HFF-Myc (cell line): Measurements from ENCODE around the gene SPOCK2.

ENCODE experiments used
- DNase-seq: peaks from one replicate; pipeline ENCODE4 v3.0.0-alpha.2; 2011; ENCODE audit warnings: low read depth; ENCODE audit errors: extremely low read depth
- H3K4me3 ChIP-seq: replicated peaks from 2 replicates; pipeline ENCODE4 v1.5.1; 2011; ENCODE audit warnings: low read depth, mild to moderate bottlenecking, control low read depth, low read length
- TF ChIP-seq, protein P1 (sequence below): IDR thresholded peaks from 2 replicates; pipeline ENCODE4 v1.5.1; 2012; ENCODE audit warnings: mild to moderate bottlenecking, low read depth, low read length, control low read depth; ENCODE audit errors: missing control alignments

Gene SPOCK2

DNA sequence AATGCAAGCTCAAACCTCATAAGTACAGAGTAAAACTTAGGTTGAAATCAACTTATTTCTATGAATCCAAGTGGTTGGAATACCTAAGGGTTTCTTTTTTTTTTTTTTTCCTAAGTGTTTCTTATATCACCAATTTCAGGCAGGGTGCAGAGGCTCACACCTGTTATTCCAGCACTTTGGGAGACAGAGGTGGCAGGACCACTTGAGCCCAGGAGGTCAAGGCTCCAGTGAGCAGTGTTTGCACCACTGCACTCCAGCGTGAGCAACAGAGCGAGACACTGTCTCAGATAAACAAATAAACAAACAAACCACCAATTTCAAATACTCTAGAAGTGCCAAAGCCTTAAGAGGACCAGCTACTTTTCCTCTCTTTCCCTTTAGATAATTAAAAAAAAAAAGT, 39.2 kb upstream of the SPOCK2 start:
- TF ChIP-seq, protein P1, sequence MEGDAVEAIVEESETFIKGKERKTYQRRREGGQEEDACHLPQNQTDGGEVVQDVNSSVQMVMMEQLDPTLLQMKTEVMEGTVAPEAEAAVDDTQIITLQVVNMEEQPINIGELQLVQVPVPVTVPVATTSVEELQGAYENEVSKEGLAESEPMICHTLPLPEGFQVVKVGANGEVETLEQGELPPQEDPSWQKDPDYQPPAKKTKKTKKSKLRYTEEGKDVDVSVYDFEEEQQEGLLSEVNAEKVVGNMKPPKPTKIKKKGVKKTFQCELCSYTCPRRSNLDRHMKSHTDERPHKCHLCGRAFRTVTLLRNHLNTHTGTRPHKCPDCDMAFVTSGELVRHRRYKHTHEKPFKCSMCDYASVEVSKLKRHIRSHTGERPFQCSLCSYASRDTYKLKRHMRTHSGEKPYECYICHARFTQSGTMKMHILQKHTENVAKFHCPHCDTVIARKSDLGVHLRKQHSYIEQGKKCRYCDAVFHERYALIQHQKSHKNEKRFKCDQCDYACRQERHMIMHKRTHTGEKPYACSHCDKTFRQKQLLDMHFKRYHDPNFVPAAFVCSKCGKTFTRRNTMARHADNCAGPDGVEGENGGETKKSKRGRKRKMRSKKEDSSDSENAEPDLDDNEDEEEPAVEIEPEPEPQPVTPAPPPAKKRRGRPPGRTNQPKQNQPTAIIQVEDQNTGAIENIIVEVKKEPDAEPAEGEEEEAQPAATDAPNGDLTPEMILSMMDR = no peak
- DNase-seq = no peak
- H3K4me3 ChIP-seq = no peak overlapping the region

DNA sequence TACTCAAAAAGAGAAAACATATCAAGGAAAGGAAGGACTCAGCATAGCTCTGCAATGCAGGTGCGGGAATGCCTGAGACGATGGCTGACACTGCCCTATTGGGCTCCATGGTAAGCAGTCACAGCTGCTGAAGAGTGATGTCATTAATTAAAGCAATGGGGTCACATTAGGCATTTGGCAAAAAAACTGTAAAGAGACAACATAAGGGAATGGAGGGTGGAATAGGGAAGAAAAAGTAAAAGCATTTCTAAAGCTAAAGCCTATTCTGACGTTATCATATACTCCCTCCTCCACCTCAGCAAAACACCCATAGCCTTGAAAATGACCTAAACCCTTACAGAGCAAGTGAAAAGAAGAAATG, 38.5 kb upstream of the SPOCK2 start:
- no peak overlapping the region for H3K4me3 ChIP-seq
- DNase-seq = no peak
- TF ChIP-seq, protein P1 = no peak

DNA sequence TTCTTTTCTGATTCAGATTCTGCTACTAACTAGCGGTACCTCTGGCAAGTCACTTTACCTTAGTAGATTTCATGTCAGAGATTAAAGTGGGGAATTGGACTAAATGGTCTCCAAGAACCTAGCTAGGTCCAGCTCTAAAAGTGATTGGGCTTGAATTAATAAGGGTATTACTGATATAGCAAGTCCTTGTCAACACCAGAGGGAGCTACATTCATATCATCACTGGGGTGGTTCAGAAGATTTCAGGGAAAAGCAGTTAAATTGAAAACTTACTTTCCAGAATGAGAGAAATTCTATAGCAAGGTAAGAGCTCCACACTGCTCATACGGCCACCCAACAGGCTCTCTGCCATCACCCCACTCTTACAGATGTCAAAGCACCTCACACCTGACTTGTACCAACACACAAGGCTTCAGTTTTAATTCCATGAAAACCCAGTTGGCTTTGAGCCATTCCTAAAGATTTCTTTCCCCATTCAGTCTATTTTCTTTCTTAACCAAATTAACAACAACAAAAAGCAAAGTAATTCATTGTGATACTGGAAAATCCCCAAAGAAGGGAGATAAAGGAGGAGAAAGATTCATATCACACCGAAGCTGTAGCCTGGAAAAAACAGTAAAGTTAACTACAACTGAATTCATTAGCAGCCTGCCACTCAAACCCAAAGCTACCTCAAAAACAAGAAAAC, 38.0 kb upstream of the SPOCK2 start:
- no peak overlapping the region for H3K4me3 ChIP-seq
- DNase-seq = peak; percentile 50
- TF ChIP-seq, protein P1 = peak; percentile 49

DNA sequence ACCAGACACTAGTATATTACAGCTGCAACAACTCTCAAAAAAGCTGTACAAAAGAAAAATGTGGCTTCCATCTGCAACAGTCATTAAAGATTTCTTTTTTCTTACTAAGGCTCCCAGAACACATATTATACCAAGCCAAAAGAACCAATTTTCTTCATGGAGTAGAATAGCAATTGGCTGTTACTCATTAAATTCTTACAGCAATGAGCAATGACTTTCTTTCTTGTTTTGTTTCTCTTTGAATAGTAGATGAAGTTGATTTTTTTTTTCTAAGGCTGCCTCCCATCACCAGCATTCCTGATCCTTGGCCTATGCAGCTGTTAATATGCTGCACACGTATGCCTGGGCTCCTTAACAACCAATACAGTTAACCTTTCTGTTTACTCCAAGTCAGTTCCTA, 36.6 kb upstream of the SPOCK2 start:
- H3K4me3 ChIP-seq = no peak overlapping the region
- TF ChIP-seq, protein P1 = no peak
- no peak for DNase-seq

DNA sequence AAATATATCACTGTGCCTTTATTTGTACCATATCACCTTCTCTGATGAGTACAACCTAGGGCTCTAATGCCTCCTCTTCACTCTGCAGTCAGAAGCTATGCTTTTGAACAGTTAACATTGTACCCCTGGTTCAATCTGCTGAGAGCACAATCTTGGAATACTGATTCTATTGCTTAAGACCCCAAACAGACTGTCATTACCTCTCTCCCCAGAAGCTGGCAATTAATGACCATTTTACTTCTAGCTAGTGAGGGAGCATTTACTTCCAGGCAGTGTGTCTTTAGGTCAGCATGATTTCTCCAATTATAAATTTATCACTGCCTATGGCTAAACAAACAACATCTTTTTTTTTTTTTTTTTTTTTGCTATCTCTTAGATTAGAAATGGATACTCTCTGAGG, 36.0 kb upstream of the SPOCK2 start:
- TF ChIP-seq, protein P1 = no peak
- no peak overlapping the region for H3K4me3 ChIP-seq
- DNase-seq = no peak

DNA sequence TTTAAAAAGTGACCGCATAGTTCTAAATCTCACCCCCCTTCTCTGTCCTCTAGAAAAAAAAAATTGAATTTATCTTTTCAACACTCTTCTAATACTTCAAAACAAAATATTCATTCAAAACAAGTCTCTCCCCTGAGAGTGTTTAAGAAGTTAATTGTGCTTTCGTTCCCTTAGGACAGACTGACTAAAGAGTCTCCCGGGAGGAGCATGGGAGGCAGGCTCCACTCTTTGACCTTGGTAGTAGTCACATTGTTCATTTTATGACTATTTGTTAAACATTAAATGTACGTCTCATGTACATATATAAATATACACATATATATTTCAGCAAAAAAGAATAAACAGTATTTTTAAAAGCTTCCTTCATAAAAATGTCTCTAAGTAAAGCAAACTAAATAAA, 35.3 kb upstream of the SPOCK2 start:
- TF ChIP-seq, protein P1 = no peak
- DNase-seq = no peak

DNA sequence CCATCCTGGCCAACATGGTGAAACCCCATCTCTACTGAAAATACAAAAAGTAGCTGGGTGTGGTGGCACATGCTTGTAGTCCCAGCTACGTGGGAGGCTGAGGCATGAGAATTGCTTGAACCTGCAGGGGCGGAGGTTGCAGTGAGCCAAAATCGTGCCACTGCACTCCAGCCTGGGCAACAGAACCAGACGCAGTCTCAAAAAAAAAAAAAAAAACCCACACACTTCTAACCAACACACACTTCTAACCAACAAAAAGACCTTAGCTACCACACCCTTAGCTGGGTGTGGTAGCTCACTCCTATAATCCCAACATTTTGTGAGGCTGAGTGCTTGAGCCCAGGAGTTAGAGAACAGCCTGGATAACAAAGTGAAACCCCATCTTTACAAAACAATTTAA, 33.9 kb upstream of the SPOCK2 start:
- DNase-seq = no peak
- TF ChIP-seq, protein P1 = no peak
- no peak overlapping the region for H3K4me3 ChIP-seq

More for the DNA sequence above, 35.3 kb upstream of the SPOCK2 start:
- H3K4me3 ChIP-seq = no peak overlapping the region
